Stimulated activated CD8-positive, alpha-beta memory T cell treated with anti-CD3 and anti-CD28 coated beads, Interleukin-7, amount 100 ng/mL, for 4 hours (primary cell): ENCODE data around the gene COL20A1.
"Not testable (repeated sequence)": the region's sequence is repeated elsewhere in the genome, so short reads cannot be mapped to it uniquely, and the experiment has no call there.

Experiments used
- DNase-seq, 2 donors: peaks; one replicate each; pipeline ENCODE4 v3.0.0-alpha.2; 2020; ENCODE audit warnings: low read depth in 2 of 2

Gene COL20A1

DNA sequence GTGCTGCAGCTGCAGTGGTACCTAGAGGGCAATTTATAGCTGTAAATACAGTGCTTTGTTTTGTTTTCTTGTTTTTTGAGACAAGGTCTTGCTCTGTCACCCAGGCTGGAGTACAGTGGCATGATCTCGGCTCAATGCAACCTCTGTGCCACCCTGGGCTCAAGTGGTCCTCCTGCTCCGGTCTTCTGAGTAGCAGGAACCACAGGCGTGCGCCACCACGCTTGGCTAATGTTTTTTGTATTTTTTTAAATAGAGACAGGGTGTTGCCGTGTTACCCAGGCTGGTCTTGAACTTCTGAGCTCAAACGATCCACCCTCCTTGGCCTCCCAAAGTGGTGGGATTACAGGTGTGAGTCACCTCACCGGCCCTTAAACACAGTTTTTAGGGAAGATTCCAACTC lies 41.4 kb downstream of the COL20A1 start:
- DNase-seq = no peak

- DNase-seq = not testable (repeated sequence)
Observed at GRCh38 chr20:63335060-63335459, 42.1 kb downstream of the COL20A1 start.

DNA sequence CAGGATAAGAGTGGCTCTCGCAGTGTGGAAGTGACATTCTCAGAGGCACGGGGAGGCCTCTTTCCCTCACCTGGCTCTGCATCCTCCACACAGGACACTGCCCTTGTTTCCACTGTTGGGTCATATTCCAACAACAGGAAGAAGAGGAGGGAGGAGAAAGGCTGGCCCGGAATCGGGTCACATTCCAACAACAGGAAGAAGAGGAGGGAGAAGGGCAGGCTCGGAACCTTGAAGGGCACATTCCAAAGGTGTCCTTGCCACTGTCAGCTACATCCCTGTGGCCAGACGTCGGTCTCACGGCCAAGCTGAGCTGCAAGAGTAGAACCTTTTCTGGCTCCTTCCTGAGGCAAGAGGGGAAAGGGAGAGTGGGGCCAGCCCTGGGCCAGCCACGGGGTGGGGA lies 42.7 kb downstream of the COL20A1 start:
- no peak for DNase-seq

DNA sequence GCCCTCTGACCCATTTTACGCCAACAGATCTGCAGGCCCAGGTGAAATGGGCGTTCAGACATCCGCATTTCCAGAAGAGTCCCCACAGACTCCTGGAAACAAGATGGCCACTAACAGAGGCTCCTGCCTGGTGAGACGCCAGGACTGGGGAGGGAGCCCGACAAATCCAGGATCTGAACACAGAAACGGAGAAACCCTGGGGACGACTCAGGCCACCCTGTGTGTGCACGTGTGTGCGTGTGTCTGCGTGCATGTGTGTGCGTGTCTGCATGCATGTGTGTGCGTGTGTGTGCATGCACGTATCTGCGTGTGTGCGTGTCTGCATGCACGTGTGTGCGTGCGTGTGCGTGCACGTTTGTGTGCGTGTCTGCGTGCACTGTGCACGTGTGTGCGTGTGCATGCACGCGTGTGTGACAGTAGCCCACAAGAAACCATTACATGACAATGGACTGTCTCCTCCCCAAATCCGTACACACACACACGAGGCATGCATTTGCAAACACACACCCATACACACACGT lies 43.3 kb downstream of the COL20A1 start:
- no peak for DNase-seq

GRCh38 chr20:63337786-63338420 lies 44.9 kb downstream of the COL20A1 start:
- no peak for DNase-seq

GRCh38 chr20:63339154-63340094 lies 46.4 kb downstream of the COL20A1 start:
- not testable (repeated sequence) for DNase-seq

DNA sequence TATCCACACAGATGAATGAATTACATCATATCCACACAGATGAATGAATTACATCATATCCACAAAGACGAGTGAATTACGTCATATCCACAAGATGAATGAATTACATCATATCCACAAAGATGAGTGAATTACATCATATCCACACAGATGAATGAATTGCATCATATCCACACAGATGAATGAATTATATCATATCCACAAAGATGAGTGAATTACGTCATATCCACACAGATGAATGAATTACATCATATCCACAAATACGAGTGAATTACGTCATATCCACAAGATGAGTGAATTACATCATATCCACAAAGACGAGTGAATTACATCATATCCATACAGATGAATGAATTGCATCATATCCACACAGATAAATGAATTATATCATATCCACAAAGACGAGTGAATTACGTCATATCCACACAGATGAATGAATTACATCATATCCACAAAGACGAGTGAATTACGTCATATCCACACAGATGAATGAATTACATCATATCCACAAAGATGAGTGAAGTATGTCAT lies 47.2 kb downstream of the COL20A1 start:
- DNase-seq = not testable (repeated sequence)

GRCh38 chr20:63342561-63343459 lies 49.8 kb downstream of the COL20A1 start:
- DNase-seq = no peak

GRCh38 chr20:63343460-63344445 lies 50.8 kb downstream of the COL20A1 start:
- no peak for DNase-seq

DNA sequence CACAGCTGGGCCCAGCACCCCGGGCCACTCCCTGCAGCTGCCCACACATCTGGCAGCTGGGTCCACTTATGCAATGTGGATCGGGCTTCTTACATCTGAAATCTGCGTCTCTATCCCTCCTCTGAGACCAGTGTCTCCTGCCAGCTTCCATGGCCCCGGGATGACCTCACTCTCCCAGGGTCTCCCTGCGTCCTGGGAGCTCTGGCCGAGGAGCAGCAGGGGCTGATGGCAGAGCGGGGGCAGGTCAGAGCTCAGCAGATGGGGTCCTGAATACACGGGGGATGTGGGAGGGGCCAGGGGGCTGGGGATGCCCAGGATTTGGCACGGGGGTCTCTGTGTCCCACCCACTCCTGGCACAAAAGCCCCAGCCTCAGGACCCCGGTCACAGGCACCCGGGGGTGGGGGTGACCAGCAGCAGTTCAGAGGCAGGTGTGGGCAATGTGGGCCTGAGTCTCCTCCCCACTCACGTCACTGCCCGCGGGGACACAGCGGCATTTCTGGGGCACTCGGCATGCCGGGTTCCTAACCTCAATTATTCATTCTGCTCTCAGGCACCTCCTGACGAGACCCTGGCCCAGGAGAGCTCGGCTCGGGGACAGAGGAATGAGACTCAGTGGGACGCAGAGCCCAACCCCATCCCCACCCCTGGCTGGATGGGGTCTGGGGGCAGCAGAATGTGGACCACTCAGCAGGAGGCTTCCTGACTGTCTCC lies 51.8 kb downstream of the COL20A1 start:
- DNase-seq = no peak

DNA sequence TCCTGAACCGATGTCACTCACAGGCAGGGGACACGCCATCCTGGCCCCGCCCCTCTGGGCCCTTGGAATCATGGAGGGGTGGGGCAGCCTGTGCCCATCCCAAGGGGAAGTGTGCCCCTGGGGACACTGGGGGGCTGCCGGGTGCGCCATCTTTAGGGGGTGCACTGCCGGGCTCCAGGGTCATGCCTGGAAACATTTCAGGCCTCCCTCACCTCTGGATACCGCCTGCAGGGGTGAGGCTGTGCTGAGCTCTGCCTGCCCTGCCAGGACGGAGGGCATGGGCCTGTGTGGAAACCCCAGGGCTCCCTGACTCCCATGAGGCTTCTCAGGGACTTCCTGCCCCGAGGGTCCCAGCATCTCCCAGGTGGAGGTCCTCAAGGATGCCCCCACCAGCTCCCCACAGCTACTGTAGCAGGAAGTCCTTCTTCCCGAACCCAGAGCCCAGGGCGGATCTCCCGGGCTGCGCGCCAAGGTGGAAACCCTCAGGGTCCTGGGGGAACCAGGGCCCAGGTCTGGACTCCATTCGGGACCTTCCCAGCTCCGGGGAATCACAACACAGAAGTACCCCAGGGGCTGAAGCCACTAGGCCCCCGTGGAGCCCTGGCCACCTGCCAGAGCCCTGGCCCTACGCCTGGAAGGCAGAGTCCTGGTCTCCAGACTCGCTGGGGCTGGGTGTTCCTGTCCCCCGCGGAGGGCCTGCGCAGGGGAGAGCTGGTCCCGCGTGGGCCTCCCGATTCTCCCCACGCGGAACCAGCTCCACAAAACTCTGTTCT lies 52.5 kb downstream of the COL20A1 start:
- DNase-seq = no peak

GRCh38 chr20:63346131-63347080 lies 53.4 kb downstream of the COL20A1 start:
- no peak for DNase-seq

DNA sequence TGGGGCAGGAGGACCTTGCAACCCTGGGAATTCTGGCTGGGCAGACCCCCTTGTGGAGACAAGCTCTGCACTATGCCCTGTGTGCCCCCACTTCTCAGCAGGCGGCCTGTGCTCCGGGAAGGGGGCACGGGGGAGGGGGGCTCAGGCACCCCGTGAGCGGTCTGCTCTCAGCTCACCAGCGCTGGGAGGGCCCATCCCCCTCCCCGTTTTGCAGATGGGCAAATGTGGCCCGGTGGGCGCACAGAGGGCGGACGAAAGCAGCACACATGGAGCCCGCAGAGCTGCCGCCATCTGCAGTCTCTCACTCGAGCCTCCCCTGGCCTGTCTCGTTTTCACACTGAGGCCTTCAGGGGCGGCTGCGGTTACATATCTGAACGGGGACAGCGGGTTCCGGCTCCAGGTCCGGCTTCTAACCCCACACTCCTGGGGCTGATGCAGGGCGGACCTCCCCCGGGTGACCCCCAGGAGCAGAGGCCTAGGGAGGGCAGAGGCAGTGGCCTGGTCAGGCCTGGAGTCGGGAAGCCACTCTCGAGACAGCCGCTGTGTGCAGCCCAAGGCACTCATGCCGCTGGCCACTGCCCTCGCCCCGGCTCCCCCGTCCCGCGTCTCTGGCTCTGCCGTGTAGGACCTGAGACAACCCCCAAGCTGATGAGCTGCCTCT lies 54.2 kb downstream of the COL20A1 start:
- no peak for DNase-seq

DNA sequence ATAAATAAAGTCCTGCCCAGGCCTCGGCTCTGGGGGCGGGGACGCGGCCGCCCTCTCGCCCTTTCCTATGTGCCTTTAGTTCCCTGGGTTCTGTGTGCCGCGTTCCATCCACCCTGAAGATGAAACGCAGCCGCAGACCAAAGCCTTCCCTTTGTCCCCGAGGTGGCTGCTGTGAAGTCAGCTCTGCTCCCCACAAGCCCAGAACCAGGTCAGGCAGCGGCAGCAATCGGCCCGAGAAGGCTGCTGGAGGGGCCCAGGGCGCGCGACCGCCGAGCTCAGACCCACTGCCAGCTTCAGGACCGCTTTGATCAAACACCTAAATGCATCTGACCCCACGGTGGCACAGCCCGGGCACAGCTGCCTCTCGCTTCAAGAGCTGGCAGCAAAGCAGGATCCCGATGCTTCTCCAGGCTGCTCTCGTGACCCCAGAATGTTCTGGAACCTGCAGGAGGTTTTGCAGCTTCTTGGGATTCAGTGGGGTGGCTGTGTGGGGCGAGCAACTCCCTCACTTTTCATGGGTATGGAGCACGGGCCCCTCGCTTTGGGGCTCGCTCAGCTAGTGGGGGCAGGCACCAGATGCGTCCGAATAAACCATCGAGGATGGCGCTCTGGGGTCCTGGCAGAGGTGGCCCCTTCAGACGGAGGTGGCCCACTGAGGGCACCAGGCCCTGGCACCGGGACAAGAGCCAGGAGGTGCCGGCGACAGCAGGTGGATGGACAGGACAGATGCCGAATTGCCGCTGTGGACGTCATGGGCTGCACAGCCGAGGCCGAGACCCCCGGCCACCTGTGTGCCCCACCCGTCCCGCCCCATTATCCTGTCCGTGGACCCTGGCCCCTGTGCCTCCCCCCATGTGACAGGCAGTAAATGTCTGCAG lies 55.2 kb downstream of the COL20A1 start:
- DNase-seq = no peak

- DNase-seq = no peak
Observed at GRCh38 chr20:63348828-63349515, 56.0 kb downstream of the COL20A1 start.

DNA sequence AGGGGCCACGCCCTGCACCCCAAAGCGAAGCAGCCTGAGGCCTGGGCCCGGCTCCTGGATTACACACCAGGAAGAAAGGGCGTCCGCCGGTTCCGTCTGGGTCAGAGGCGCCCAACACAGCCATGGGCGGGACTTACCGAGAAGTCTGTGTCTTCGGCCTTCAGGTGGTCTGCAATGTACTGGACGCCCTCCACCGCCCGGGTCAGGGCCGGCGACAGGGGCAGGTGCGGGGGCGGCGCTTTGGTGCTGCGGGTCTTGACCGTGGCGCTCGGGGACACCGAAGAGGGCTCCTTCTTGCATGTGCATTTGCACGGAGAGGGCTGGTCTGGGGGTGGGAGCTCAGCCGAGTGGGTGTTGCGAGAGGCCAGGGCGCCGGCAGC lies 56.5 kb downstream of the COL20A1 start:
- no peak for DNase-seq
